Activated CD8-positive, alpha-beta memory T cell treated with anti-CD3 and anti-CD28 coated beads, Interleukin-2, amount 50 U/mL, for 1 hour (primary cell): Measurements from ENCODE around the gene RAP2B.
"Not testable (repeated sequence)": the region's sequence is repeated elsewhere in the genome, so short reads cannot be mapped to it uniquely, and the experiment has no call there.

Source experiments
- DNase-seq: peaks from one replicate; pipeline ENCODE4 v3.0.0-alpha.2; 2020; ENCODE audit errors: extremely low read depth

Gene RAP2B

GRCh38 chr3:153193786-153194476 lies 31.9 kb downstream of the RAP2B start:
- not testable (repeated sequence) for DNase-seq

GRCh38 chr3:153195349-153195879 lies 33.4 kb downstream of the RAP2B start:
- DNase-seq: no peak

- no peak for DNase-seq
Measured at GRCh38 chr3:153209596-153209995, 47.6 kb downstream of the RAP2B start.

GRCh38 chr3:153210146-153210545 lies 48.1 kb downstream of the RAP2B start:
- no peak for DNase-seq

- no peak for DNase-seq
Measured at GRCh38 chr3:153210660-153211059, 48.6 kb downstream of the RAP2B start.

- no peak for DNase-seq
Measured at GRCh38 chr3:153215497-153215896, 53.5 kb downstream of the RAP2B start.

- DNase-seq: no peak
Measured at GRCh38 chr3:153215966-153216365, 53.9 kb downstream of the RAP2B start.

GRCh38 chr3:153216928-153217327 lies 54.9 kb downstream of the RAP2B start:
- no peak for DNase-seq

- DNase-seq: no peak
Measured at GRCh38 chr3:153219146-153219545, 57.1 kb downstream of the RAP2B start.
